ENCODE measurements around the gene MTG2.

The MTG2 gene

DNA sequence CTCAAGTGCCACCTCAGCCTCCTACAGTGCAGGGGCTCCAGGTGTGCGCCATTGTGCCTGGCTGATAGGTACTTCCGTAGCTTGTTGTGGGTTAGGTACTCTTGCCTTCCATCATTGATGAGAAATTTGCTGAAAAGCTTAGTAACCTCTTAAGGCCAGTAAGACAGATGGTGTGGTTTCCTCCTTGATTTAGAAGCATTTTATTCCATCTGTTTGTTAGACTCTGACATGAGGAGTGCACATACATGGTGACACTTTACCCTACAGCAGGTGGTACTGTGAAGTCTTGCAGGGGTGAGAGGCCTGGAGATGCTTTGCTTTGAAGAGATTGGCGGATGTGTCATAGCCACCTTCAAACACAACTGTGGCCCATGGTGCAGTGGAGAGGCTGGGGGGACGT, 14.8 kb upstream of the MTG2 start:
- no peak for DNase-seq
- no peak overlapping the region for H3K27ac ChIP-seq (ENCODE audit: low read length)
- no peaks in the 10 kb centered on the region for H4K20me1 ChIP-seq (ENCODE audit: insufficient read depth, low read length)
- no peak for TF ChIP-seq EZH2 (optimal IDR thresholded peaks at IDR 0.05; ENCODE audit: low read depth, low read length)
- TF ChIP-seq, protein P1, sequence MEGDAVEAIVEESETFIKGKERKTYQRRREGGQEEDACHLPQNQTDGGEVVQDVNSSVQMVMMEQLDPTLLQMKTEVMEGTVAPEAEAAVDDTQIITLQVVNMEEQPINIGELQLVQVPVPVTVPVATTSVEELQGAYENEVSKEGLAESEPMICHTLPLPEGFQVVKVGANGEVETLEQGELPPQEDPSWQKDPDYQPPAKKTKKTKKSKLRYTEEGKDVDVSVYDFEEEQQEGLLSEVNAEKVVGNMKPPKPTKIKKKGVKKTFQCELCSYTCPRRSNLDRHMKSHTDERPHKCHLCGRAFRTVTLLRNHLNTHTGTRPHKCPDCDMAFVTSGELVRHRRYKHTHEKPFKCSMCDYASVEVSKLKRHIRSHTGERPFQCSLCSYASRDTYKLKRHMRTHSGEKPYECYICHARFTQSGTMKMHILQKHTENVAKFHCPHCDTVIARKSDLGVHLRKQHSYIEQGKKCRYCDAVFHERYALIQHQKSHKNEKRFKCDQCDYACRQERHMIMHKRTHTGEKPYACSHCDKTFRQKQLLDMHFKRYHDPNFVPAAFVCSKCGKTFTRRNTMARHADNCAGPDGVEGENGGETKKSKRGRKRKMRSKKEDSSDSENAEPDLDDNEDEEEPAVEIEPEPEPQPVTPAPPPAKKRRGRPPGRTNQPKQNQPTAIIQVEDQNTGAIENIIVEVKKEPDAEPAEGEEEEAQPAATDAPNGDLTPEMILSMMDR (IDR thresholded peaks at IDR 0.05; ENCODE audit: low read length) = no peak
- TF ChIP-seq EZH2phosphoT487 (IDR thresholded peaks at IDR 0.05; ENCODE audit: low read length) = no peak
- no peaks in the 10 kb centered on the region for H3K4me1 ChIP-seq (ENCODE audit: low read length)
- H3K36me3 ChIP-seq (replicated peaks; ENCODE audit: insufficient read depth, low read length) = no peaks in the 10 kb centered on the region
- H3F3A ChIP-seq (ENCODE audit: insufficient read depth, low read length) = no peaks in the 10 kb centered on the region
- H3K4me3 ChIP-seq (ENCODE audit: low read length) = no peak overlapping the region
- no peak overlapping the region for H3K9ac ChIP-seq (ENCODE audit: low read length)
- no peak overlapping the region for H2AFZ ChIP-seq (ENCODE audit: low read length)
- H3K9me2 ChIP-seq (replicated peaks; ENCODE audit: insufficient read depth, low read length) = no peaks in the 10 kb centered on the region
- no peak overlapping the region for H3K4me2 ChIP-seq (ENCODE audit: low read depth, low read length)
- H3K79me2 ChIP-seq (ENCODE audit: low read length) = no peaks in the 10 kb centered on the region
- H3K27me3 ChIP-seq (replicated peaks; ENCODE audit: insufficient read depth, low read length) = no peaks in the 10 kb centered on the region
- no peaks in the 10 kb centered on the region for H3K9me3 ChIP-seq (replicated peaks; ENCODE audit: insufficient read depth, low read length)

DNA sequence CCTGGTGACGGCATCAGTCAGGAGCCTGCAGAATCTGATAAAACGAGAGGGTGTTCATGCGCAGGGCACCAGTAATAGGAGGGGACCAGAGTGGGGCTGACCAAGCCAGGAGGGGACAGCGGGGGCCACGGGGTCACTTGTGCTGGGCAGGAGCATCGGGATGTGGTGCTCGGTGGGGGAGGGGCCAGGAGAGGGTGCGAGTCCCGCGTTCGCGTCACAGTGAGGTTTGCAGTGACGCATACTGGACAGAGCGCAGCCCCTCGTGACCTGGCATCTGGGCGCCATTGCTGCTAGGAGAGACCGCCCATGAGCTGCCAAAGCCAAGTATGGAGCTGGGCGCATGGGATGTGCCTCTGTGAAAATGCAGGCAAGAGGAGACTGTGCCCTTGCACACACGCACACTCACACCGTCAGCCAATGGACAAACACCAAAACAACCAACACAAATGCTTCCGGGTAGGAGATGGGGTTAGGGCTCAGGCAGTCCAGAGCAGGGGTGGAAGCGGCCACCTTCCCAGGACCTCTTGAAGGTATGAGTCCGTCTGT, 13.9 kb upstream of the MTG2 start:
- Histone ChIP-seq H4K20me1 (ENCODE audit: insufficient read depth, low read length) (no peaks in the 10 kb centered on the region), H3F3A (ENCODE audit: insufficient read depth, low read length) (no peaks in the 10 kb centered on the region), H3K4me1 (ENCODE audit: low read length) (no peaks in the 10 kb centered on the region), H2AFZ (ENCODE audit: low read length) (no peak overlapping the region), H3K79me2 (ENCODE audit: low read length) (no peaks in the 10 kb centered on the region), H3K36me3 (replicated peaks; ENCODE audit: insufficient read depth, low read length) (no peaks in the 10 kb centered on the region), H3K27me3 (replicated peaks; ENCODE audit: insufficient read depth, low read length) (no peaks in the 10 kb centered on the region), H3K4me3 (ENCODE audit: low read length) (no peak overlapping the region), H3K4me2 (ENCODE audit: low read depth, low read length) (no peak overlapping the region), H3K9me2 (replicated peaks; ENCODE audit: insufficient read depth, low read length) (no peaks in the 10 kb centered on the region), H3K27ac (ENCODE audit: low read length) (no peak overlapping the region), H3K9ac (ENCODE audit: low read length) (no peak overlapping the region), H3K9me3 (replicated peaks; ENCODE audit: insufficient read depth, low read length) (no peaks in the 10 kb centered on the region)
- TF ChIP-seq, protein P1 (IDR thresholded peaks at IDR 0.05; ENCODE audit: low read length) = no peak
- TF ChIP-seq EZH2 (optimal IDR thresholded peaks at IDR 0.05; ENCODE audit: low read depth, low read length) = no peak
- no peak for TF ChIP-seq EZH2phosphoT487 (IDR thresholded peaks at IDR 0.05; ENCODE audit: low read length)
- DNase-seq = no peak

DNA sequence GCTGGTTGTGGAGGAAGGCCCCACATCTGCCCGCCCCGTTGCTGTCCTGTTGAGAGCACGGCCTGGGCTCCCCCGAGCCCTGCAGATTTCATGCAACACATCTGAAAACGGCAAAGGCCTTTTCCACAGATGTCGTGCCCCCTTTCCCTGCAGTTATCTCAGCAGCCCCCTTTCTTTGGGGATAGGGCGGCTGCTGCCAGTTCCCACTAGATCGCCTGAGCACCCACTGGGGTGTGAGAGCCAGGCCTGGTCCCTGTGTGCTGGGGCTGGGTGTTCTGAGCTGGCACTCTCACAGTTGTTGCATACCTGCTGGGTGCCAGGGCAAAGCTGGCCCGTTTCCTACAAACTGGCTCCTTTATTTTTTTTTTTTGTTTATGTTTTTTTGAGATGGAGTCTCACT, 12.3 kb upstream of the MTG2 start:
- H3K9ac ChIP-seq (ENCODE audit: low read length) = no peak overlapping the region
- H3F3A ChIP-seq (ENCODE audit: insufficient read depth, low read length) = no peaks in the 10 kb centered on the region
- no peaks in the 10 kb centered on the region for H3K9me3 ChIP-seq (replicated peaks; ENCODE audit: insufficient read depth, low read length)
- H3K27me3 ChIP-seq (replicated peaks; ENCODE audit: insufficient read depth, low read length) = no peaks in the 10 kb centered on the region
- TF ChIP-seq EZH2 (optimal IDR thresholded peaks at IDR 0.05; ENCODE audit: low read depth, low read length) (no peak), EZH2phosphoT487 (IDR thresholded peaks at IDR 0.05; ENCODE audit: low read length) (no peak)
- TF ChIP-seq, protein P1 (IDR thresholded peaks at IDR 0.05; ENCODE audit: low read length) = no peak
- H4K20me1 ChIP-seq (ENCODE audit: insufficient read depth, low read length) = no peaks in the 10 kb centered on the region
- DNase-seq = no peak
- H3K4me3 ChIP-seq (ENCODE audit: low read length) = no peak overlapping the region
- no peaks in the 10 kb centered on the region for H3K36me3 ChIP-seq (replicated peaks; ENCODE audit: insufficient read depth, low read length)
- H3K9me2 ChIP-seq (replicated peaks; ENCODE audit: insufficient read depth, low read length) = no peaks in the 10 kb centered on the region
- no peak overlapping the region for H3K27ac ChIP-seq (ENCODE audit: low read length)
- H3K79me2 ChIP-seq (ENCODE audit: low read length) = no peaks in the 10 kb centered on the region
- H3K4me2 ChIP-seq (ENCODE audit: low read depth, low read length) = no peak overlapping the region
- no peaks in the 10 kb centered on the region for H3K4me1 ChIP-seq (ENCODE audit: low read length)
- H2AFZ ChIP-seq (ENCODE audit: low read length) = no peak overlapping the region

Measured in MM.1S (cell line).